BJ (cell line): ENCODE data around the gene CDK3. TPM values are rescaled to one million over a fixed set of nuclear protein-coding genes. Genes with fewer than 3 reads are reported as not detected.
"Not testable (repeated sequence)": the region's sequence is repeated elsewhere in the genome, so short reads cannot be mapped to it uniquely, and the experiment has no call there.

Experiments
- CTCF ChIA-PET: fragments of 350-600 bp; formaldehyde crosslinking; extraction: SDS; loops from one replicate; lab custom pipeline; 2021; ENCODE audit warnings: antibody characterized with exemption, inconsistent platforms; lab: Yijun Ruan, JAX
- POLR2A ChIA-PET: fragments of 300-600 bp; sonication (Branson Sonifier 250); formaldehyde crosslinking; extraction: SDS; loops from one replicate; lab custom pipeline; 2021; ENCODE audit warnings: antibody characterized with exemption; lab: Charles Lee
- DNase-seq: peaks from one replicate; pipeline ENCODE4 v3.0.0-alpha.2; 2011; ENCODE audit warnings: low read depth
- H3K27me3 ChIP-seq: 2 replicates; pipeline ENCODE4 v1.6.0; 2011; ENCODE audit warnings: low read length; ENCODE audit not compliant: control insufficient read depth, insufficient read depth
- H3K36me3 ChIP-seq: 2 replicates; pipeline ENCODE4 v1.5.1; 2011; ENCODE audit warnings: low read length; ENCODE audit not compliant: control insufficient read depth, insufficient read depth
- H3K4me3 ChIP-seq: 2 replicates; pipeline ENCODE4 v1.5.1; 2011; ENCODE audit warnings: low read depth, mild to moderate bottlenecking, control low read depth, low read length
- CTCF ChIP-seq: IDR thresholded peaks from 2 replicates; pipeline ENCODE4 v1.5.1; 2011; ENCODE audit warnings: low read depth, mild to moderate bottlenecking, control low read depth, inconsistent platforms, low read length, moderate library complexity; ENCODE audit not compliant: insufficient read depth
- polyA plus RNA-seq: library from polyadenylated mRNA; depleted of rRNA; stranded (reverse); fragments of >200 nt; gene quantifications from 2 replicates; pipeline ENCODE4 v1.2.3, GENCODE V29; 2011

CDK3 gene
- polyA plus RNA-seq, 1 experiment: 5.6 TPM

GRCh38 chr17:76036497-76037261, 36.0 kb downstream of the CDK3 start:
- no peak for TF ChIP-seq CTCF
- Histone ChIP-seq H3K36me3 (peaks cover 25% of the 10 kb centered on the region), H3K27me3 (no peaks in the 10 kb centered on the region), H3K4me3 (no peak overlapping the region)
- POLR2A ChIA-PET: no interaction called here
- CTCF ChIA-PET: interaction anchor here (1.6 to 7.8 kb wide), 2 partner anchors 23 to 131 kb away, joined by 3 to 49 read pairs; no protein-coding TSS in a partner anchor
- DNase-seq: no peak

GRCh38 chr17:76038050-76038449, 37.4 kb downstream of the CDK3 start:
- DNase-seq: no peak
- no peak for TF ChIP-seq CTCF
- no peak overlapping the region for H3K4me3 ChIP-seq
- H3K27me3 ChIP-seq: no peaks in the 10 kb centered on the region
- ChIA-PET CTCF (no interaction called here), POLR2A (no interaction called here)
- peaks cover 25% of the 10 kb centered on the region for H3K36me3 ChIP-seq

- peaks cover 33% of the 10 kb centered on the region for H3K36me3 ChIP-seq
- DNase-seq: no peak
- CTCF ChIA-PET: interaction anchor here (0.6 kb wide), 1 partner anchor 1010 kb away, joined by 3 read pairs; no protein-coding TSS in a partner anchor
Observed at GRCh38 chr17:76039121-76039520, 38.5 kb downstream of the CDK3 start.

GRCh38 chr17:76040376-76040775, 39.7 kb downstream of the CDK3 start:
- Histone ChIP-seq H3K27me3 (no peaks in the 10 kb centered on the region), H3K36me3 (peaks cover 40% of the 10 kb centered on the region), H3K4me3 (no peak overlapping the region)
- TF ChIP-seq CTCF: no peak
- CTCF ChIA-PET: no interaction called here
- DNase-seq: no peak
- POLR2A ChIA-PET: interaction anchor here (0.6 to 0.7 kb wide), 2 partner anchors 25 to 249 kb away, joined by 3 read pairs; no protein-coding TSS in a partner anchor

More at GRCh38 chr17:76039121-76039520, 38.5 kb downstream of the CDK3 start:
- no peak for TF ChIP-seq CTCF
- no peaks in the 10 kb centered on the region for H3K27me3 ChIP-seq
- POLR2A ChIA-PET: no interaction called here
- no peak overlapping the region for H3K4me3 ChIP-seq

- CTCF ChIA-PET: interaction anchor here (1.2 kb wide), 2 partner anchors 22 to 28 kb away, joined by 3 to 4 read pairs; no protein-coding TSS in a partner anchor
- DNase-seq, POLR2A ChIA-PET, H3K27me3 ChIP-seq, H3K4me3 ChIP-seq: not testable (repeated sequence)
- H3K36me3 ChIP-seq: peaks cover 50% of the 10 kb centered on the region
Observed at GRCh38 chr17:76042868-76043267, 42.2 kb downstream of the CDK3 start.

GRCh38 chr17:76044475-76045007, 43.9 kb downstream of the CDK3 start:
- POLR2A ChIA-PET, DNase-seq, H3K27me3 ChIP-seq, H3K4me3 ChIP-seq, CTCF ChIA-PET: not testable (repeated sequence)
- peaks cover 47% of the 10 kb centered on the region for H3K36me3 ChIP-seq
